IMR-90 (cell line): ENCODE data around the gene TMEM100.

Source experiments
- BHLHE40 ChIP-seq: fragments of 150-350 bp; IDR thresholded peaks from 2 replicates; pipeline ENCODE4 v1.6.1; 2016; ENCODE audit warnings: mild to moderate bottlenecking, low read depth, low read length
- CHD1 ChIP-seq: IDR thresholded peaks from 2 replicates; pipeline ENCODE4 v1.6.1; 2012; ENCODE audit warnings: low read depth, low read length, improper control_type of control experiment
- FOS ChIP-seq: fragments of 150-350 bp; IDR thresholded peaks from 2 replicates; pipeline ENCODE4 v1.6.1; 2016; ENCODE audit warnings: low read depth, low read length
- MAFK ChIP-seq: IDR thresholded peaks from 2 replicates; pipeline ENCODE4 v1.6.1; 2012; ENCODE audit warnings: low read depth, low read length, improper control_type of control experiment
- MAZ ChIP-seq: IDR thresholded peaks from 2 replicates; pipeline ENCODE4 v1.6.1; 2012; ENCODE audit warnings: low read depth, mild to moderate bottlenecking, low read length, improper control_type of control experiment, moderate library complexity, borderline replicate concordance
- MXI1 ChIP-seq: IDR thresholded peaks from 2 replicates; pipeline ENCODE4 v1.6.1; 2012; ENCODE audit warnings: low read depth, mild to moderate bottlenecking, low read length, moderate library complexity, borderline replicate concordance
- NFE2L2 ChIP-seq: fragments of 150-350 bp; IDR thresholded peaks from 2 replicates; pipeline ENCODE4 v1.6.1; 2016; ENCODE audit warnings: low read depth, mild to moderate bottlenecking, low read length
- POLR2A ChIP-seq: IDR thresholded peaks from 2 replicates; pipeline ENCODE4 v1.6.1; 2012; ENCODE audit warnings: mild to moderate bottlenecking, low read depth, low read length
- RAD21 ChIP-seq: IDR thresholded peaks from 2 replicates; pipeline ENCODE4 v1.6.1; 2012; ENCODE audit warnings: low read length, improper control_type of control experiment
- RCOR1 ChIP-seq: IDR thresholded peaks from 2 replicates; pipeline ENCODE4 v1.6.1; 2012; ENCODE audit warnings: mild to moderate bottlenecking, low read length, improper control_type of control experiment; ENCODE audit not compliant: insufficient replicate concordance
- RFX5 ChIP-seq: IDR thresholded peaks from 2 replicates; pipeline ENCODE4 v1.8.0; 2012; ENCODE audit warnings: low read depth, mild to moderate bottlenecking, low read length, moderate library complexity
- SMC3 ChIP-seq: fragments of 150-350 bp; IDR thresholded peaks from 2 replicates; pipeline ENCODE4 v1.6.1; 2016; ENCODE audit warnings: low read depth, mild to moderate bottlenecking, antibody characterized with exemption, low read length, moderate library complexity
- USF2 ChIP-seq: fragments of 150-350 bp; IDR thresholded peaks from 2 replicates; pipeline ENCODE4 v1.6.1; 2017; ENCODE audit warnings: mild to moderate bottlenecking, antibody characterized with exemption, low read length, low read depth
- TF ChIP-seq, protein P1 (sequence below): conservative IDR thresholded peaks from 2 replicates; pipeline ENCODE4 v1.5.1; 2012; ENCODE audit warnings: mild to moderate bottlenecking, low read depth, low read length, improper control_type of control experiment

DNA sequence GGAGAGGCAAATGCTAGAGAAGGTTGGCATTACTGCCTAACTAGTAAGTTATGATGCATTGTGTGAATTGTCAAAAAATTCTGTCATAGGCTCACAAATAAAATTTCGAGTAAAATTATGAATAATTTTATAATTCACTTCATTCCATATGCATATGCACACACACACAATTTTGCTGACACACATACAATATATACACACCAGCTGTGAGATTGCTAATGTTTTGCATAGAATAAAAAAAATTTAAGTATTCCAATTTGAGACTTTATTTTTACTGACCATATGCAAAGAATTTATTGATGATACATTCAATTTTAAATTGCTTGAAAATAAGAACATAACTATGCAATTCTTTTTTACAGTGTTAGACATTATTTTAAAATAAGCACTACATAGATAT is 6.8 kb upstream of the TMEM100 start:
- TF ChIP-seq, protein P1, sequence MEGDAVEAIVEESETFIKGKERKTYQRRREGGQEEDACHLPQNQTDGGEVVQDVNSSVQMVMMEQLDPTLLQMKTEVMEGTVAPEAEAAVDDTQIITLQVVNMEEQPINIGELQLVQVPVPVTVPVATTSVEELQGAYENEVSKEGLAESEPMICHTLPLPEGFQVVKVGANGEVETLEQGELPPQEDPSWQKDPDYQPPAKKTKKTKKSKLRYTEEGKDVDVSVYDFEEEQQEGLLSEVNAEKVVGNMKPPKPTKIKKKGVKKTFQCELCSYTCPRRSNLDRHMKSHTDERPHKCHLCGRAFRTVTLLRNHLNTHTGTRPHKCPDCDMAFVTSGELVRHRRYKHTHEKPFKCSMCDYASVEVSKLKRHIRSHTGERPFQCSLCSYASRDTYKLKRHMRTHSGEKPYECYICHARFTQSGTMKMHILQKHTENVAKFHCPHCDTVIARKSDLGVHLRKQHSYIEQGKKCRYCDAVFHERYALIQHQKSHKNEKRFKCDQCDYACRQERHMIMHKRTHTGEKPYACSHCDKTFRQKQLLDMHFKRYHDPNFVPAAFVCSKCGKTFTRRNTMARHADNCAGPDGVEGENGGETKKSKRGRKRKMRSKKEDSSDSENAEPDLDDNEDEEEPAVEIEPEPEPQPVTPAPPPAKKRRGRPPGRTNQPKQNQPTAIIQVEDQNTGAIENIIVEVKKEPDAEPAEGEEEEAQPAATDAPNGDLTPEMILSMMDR = no peak
- TF ChIP-seq MAFK (peak; percentile 25; the same call in 1 of the 2 replicates), RCOR1 (no peak), POLR2A (no peak), RAD21 (no peak), SMC3 (no peak), FOS (no peak), USF2 (no peak), CHD1 (no peak), BHLHE40 (no peak), MXI1 (no peak), NFE2L2 (no peak), MAZ (no peak), RFX5 (no peak)
